Calu3 (cell line): Measurements from ENCODE around the gene DHCR24. TPM values are rescaled to one million over a fixed set of nuclear protein-coding genes. Genes with fewer than 3 reads are reported as not detected.

ENCODE experiments used
- BruUV-seq: library from RNA; stranded (reverse); fragments of 400-500 nt; replicated peaks from 2 replicates; lab custom pipeline; 2021; lab: Mats Ljungman, UMichigan
- CTCF ChIA-PET: fragments of 300-600 bp; sonication (Branson Sonifier 250); formaldehyde crosslinking; loops from one replicate; lab custom pipeline; 2022; ENCODE audit warnings: antibody characterized with exemption; lab: Charles Lee
- DNase-seq: peaks from one replicate; pipeline ENCODE4 v3.0.0; 2022
- H3K27ac Mint-ChIP-seq: one replicate; pipeline ENCODE4 v1.8.0; 2022; ENCODE audit warnings: mixed read lengths; ENCODE audit not compliant: unreplicated experiment
- H3K27me3 Mint-ChIP-seq: one replicate; pipeline ENCODE4 v1.8.0; 2022; ENCODE audit warnings: mixed read lengths; ENCODE audit not compliant: unreplicated experiment
- H3K36me3 Mint-ChIP-seq: one replicate; pipeline ENCODE4 v1.8.0; 2022; ENCODE audit warnings: mild to moderate bottlenecking, moderate library complexity, mixed read lengths; ENCODE audit not compliant: insufficient read depth, unreplicated experiment
- H3K4me1 Mint-ChIP-seq: one replicate; pipeline ENCODE4 v1.8.0; 2022; ENCODE audit warnings: mild to moderate bottlenecking, low read depth, mixed read lengths; ENCODE audit not compliant: unreplicated experiment
- H3K4me3 Mint-ChIP-seq: one replicate; pipeline ENCODE4 v1.8.0; 2022; ENCODE audit warnings: mild to moderate bottlenecking, low read depth, moderate library complexity, mixed read lengths; ENCODE audit not compliant: unreplicated experiment
- H3K9me3 Mint-ChIP-seq: one replicate; pipeline ENCODE4 v1.8.0; 2022; ENCODE audit warnings: low read depth, mixed read lengths; ENCODE audit not compliant: unreplicated experiment
- intact Hi-C: fragments of 100-400 bp; cut with micrococcal nuclease; formaldehyde crosslinking; loops from one replicate; pipeline ENCODE4 v1.10.0; 2022; ENCODE audit not compliant: unreplicated experiment
- total RNA-seq: library from RNA; stranded (reverse); gene quantifications from 2 replicates; pipeline ENCODE4 v1.2.3, GENCODE V29; 2022
- TF ChIP-seq, protein P1 (sequence below): fragments of 200-600 bp; IDR thresholded peaks from one replicate; pipeline ENCODE4 v1.8.0; 2022; ENCODE audit warnings: antibody characterized with exemption; ENCODE audit not compliant: unreplicated experiment

Gene DHCR24
- total RNA-seq, 1 experiment from 2014 or later, result 469 TPM

DNA sequence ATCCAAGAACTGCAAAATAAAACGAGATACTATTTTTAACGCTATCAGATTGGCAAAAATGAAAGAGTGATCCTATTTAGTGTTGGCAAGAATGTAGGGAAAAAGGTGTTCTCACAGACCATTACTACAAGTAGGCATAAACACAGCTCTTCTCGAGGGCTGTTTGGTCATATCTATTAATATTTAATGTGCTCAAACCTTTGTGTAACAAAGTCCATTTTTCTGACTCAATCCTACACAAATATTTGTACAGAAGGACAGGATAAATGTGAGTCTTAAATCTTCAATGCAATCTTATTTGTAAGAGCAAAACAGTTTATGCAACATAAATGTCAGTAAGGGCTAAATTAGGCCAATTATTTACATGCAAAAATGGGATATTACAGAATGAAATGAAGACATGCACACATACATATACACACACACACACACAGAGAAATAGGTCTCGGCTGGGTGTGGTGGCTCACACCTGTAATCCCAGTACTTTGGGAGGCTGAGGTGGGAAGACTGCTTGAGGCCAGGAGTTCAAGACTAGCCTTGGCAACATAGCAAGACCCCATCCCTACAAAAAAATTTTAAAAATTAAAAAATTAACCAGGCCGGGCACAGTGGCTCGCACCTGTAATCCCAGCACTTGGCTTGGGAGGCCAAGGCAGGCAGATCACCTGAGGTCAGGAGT, 17.7 kb downstream of the DHCR24 start:
- TF ChIP-seq, protein P1, sequence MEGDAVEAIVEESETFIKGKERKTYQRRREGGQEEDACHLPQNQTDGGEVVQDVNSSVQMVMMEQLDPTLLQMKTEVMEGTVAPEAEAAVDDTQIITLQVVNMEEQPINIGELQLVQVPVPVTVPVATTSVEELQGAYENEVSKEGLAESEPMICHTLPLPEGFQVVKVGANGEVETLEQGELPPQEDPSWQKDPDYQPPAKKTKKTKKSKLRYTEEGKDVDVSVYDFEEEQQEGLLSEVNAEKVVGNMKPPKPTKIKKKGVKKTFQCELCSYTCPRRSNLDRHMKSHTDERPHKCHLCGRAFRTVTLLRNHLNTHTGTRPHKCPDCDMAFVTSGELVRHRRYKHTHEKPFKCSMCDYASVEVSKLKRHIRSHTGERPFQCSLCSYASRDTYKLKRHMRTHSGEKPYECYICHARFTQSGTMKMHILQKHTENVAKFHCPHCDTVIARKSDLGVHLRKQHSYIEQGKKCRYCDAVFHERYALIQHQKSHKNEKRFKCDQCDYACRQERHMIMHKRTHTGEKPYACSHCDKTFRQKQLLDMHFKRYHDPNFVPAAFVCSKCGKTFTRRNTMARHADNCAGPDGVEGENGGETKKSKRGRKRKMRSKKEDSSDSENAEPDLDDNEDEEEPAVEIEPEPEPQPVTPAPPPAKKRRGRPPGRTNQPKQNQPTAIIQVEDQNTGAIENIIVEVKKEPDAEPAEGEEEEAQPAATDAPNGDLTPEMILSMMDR, result no peak
- Mint-ChIP-seq H3K27me3 (no peaks in the 10 kb centered on the region), H3K4me1 (peaks cover 19% of the 10 kb centered on the region), H3K9me3 (no peaks in the 10 kb centered on the region), H3K27ac (peak overlapping the region; percentile 61), H3K4me3 (no peak overlapping the region), H3K36me3 (peaks cover 63% of the 10 kb centered on the region)
- CTCF ChIA-PET, result interaction anchor here (0.6 to 1.0 kb wide), 2 partner anchors 17 to 76 kb away, joined by 3 to 5 read pairs; no protein-coding TSS in a partner anchor
- BruUV-seq, result no TSS peak
- intact Hi-C loops, result no loop called here
- DNase-seq, result no peak

DNA sequence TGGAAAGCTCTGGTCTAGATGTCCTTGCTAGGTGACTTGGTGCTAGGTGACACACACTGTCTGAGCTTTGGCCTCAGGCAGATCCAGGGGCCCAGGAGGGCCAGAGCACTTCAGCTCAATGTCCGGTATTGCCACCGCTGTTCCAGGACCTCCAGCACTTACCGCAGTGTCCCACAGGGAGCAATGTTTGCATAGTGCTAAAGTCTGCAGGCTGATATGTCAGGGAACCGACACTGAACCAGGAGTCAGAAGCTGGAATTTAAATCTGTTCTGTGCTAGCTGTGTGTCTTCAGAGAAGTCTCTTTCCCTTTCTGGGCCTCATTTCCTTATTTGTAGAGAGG, 19.3 kb downstream of the DHCR24 start:
- no peaks in the 10 kb centered on the region for H3K9me3 Mint-ChIP-seq
- no TSS peak for BruUV-seq
- no peak overlapping the region for H3K4me3 Mint-ChIP-seq
- intact Hi-C loops, result no loop called here
- CTCF ChIA-PET, result interaction anchor here (1.2 kb wide), 1 partner anchor 10 kb away, joined by 3 read pairs; no protein-coding TSS in a partner anchor
- H3K36me3 Mint-ChIP-seq, result peaks cover 79% of the 10 kb centered on the region
- H3K27ac Mint-ChIP-seq, result no peak overlapping the region
- H3K4me1 Mint-ChIP-seq, result peaks cover 21% of the 10 kb centered on the region
- no peaks in the 10 kb centered on the region for H3K27me3 Mint-ChIP-seq
- TF ChIP-seq, protein P1, result no peak
- no peak for DNase-seq

DNA sequence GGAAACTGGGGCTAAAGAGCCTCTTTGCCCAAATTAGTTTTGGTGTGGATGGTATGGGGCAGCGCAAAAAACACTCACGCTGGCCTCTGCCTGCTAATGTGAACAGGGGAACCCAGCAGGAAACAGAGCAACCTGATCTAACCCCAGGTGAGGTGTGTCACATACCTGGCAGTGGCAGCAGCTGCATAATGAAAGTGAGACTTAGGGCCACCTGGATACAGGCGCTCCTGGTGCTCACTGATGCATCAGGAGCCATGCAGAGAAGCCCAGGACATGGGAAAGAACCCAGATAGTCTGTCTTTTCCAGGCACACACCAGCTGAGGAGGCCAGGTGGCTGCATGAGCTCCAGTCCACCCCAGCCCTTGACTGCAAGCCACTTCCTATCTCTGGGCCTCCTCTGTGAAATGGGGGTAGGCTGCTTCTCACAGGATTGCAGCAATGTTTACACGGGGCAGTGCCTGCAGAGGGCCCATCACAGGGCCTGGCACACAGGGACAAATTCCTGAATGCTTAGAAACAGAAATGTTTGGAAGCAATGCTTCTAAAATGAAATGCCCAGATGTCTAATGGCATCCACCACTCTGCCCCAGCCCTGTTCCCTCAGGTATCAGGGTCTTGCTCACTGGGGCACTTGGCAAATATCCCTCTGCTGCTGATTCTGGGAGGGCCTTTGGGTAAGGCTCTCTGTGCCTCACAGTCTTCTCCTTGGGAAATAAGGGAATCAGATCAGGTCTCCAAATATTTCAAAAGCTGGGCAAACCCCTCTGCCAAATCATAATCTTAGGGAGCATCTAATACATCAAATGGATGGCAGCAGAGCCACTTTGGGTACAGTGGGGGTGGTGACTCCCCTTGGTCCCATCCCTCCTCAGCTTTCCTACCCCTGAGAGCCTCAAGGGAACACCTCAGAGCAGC, 19.9 kb downstream of the DHCR24 start:
- CTCF ChIA-PET, result interaction anchor here (1.2 kb wide), 1 partner anchor 9 kb away, joined by 3 read pairs; no protein-coding TSS in a partner anchor
- no TSS peak for BruUV-seq
- H3K4me3 Mint-ChIP-seq, result no peak overlapping the region
- no peaks in the 10 kb centered on the region for H3K27me3 Mint-ChIP-seq
- intact Hi-C loops, result no loop called here
- no peaks in the 10 kb centered on the region for H3K9me3 Mint-ChIP-seq
- peaks cover 27% of the 10 kb centered on the region for H3K4me1 Mint-ChIP-seq
- no peak overlapping the region for H3K27ac Mint-ChIP-seq
- DNase-seq, result peak; percentile 30
- peaks cover 79% of the 10 kb centered on the region for H3K36me3 Mint-ChIP-seq
- TF ChIP-seq, protein P1, result no peak

DNA sequence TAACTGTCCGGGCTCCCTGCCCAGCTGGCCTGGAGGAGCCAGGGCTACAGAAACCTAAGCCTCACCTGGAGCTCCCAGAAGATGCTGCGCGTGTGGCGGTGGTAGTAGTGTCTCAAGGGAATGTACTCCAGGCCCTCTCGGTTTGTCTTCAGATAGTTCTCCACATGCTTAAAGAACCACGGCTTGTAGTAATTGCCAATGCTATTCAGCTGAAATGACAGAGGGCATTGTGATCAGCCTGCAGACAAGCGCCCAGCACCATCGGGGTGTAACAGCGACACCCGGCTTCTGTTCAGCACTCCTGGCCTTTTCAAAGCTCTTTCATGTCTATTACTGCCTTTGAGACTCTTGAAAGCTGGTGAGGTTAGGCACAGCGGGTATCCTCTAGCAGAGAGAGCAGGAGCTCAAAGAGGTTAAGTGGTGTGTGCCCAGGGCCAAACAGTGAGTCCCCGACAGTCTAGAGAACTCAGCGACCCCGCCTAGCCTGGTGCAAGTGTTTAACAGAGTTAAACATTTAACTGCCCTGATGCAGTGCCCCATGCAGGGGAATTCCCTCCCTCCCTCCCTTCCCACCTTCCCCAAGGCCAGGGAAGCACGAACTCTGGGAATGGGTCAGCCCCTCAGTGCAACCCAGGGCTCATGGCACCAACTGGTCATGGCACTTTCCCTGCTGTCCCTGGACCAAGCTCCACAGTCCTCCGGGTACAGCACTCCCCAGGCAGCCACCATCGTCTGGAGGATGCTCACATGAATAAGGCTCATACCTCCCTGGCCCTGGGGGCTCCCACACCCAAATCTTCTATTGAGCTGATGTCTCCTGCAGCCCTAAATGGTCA, 21.5 kb downstream of the DHCR24 start:
- intact Hi-C loops, result no loop called here
- no peaks in the 10 kb centered on the region for H3K9me3 Mint-ChIP-seq

More for the DNA sequence above, 21.5 kb downstream of the DHCR24 start:
- CTCF ChIA-PET, result interaction anchor here (0.7 kb wide), 1 partner anchor 21 kb away, joined by 3 read pairs; no protein-coding TSS in a partner anchor
- H3K36me3 Mint-ChIP-seq, result peaks cover 82% of the 10 kb centered on the region
- H3K27me3 Mint-ChIP-seq, result no peaks in the 10 kb centered on the region
- no TSS peak for BruUV-seq
- DNase-seq, result no peak
- TF ChIP-seq, protein P1, result no peak
- H3K4me1 Mint-ChIP-seq, result peaks cover 44% of the 10 kb centered on the region
- no peak overlapping the region for H3K27ac Mint-ChIP-seq
- H3K4me3 Mint-ChIP-seq, result no peak overlapping the region
